PFSK-1 (cell line): ENCODE data around the gene DEFB113.

Source experiments
- FOXP2 ChIP-seq: optimal IDR thresholded peaks from 2 replicates; pipeline ENCODE3; 2011; ENCODE audit warnings: borderline replicate concordance, control low read depth, inconsistent platforms; ENCODE audit not compliant: insufficient read depth; ENCODE audit errors: extremely low read length, extremely low read depth
- POLR2AphosphoS5 ChIP-seq: IDR thresholded peaks from 2 replicates; pipeline ENCODE4 v1.6.1; 2012; ENCODE audit warnings: low read depth, mild to moderate bottlenecking, control low read depth, low read length, moderate library complexity
- REST ChIP-seq, 2 experiments: IDR thresholded peaks; 2 replicates each; pipeline versions ENCODE4 v1.6.1 to v1.8.0; 2011 to 2012; ENCODE audit warnings: low read depth in 2 of 2, low read length in 2 of 2, control low read depth in 1 of 2, inconsistent platforms in 1 of 2, mild to moderate bottlenecking in 1 of 2, moderate library complexity in 1 of 2; ENCODE audit not compliant: insufficient read depth in 1 of 2
- TAF1 ChIP-seq: IDR thresholded peaks from 2 replicates; pipeline ENCODE4 v1.6.1; 2012; ENCODE audit warnings: low read length, control low read depth, borderline replicate concordance; ENCODE audit not compliant: insufficient read depth

GRCh38 chr6:49958180-49958579, 11.2 kb downstream of the DEFB113 start:
- TF ChIP-seq REST (IDR thresholded peaks at IDR 0.05; ENCODE audit: insufficient read depth in 1 of 2, low read depth in 2 of 2, low read length in 2 of 2) = no peak
- TF ChIP-seq FOXP2 = no peak
- no peak for TF ChIP-seq POLR2AphosphoS5
- no peak for TF ChIP-seq TAF1
